HG03159 (cell line): ENCODE data around the gene CHL1.

Experiments
- ATAC-seq: cut with Tn5 transposase; IDR thresholded peaks from one replicate; pipeline ENCODE4 v1.9.1; 2021; ENCODE audit warnings: mild to moderate bottlenecking, moderate library complexity; ENCODE audit not compliant: unreplicated experiment

Gene CHL1

GRCh38 chr3:458653-459310 is 262.2 kb downstream of the CHL1 start:
- ATAC-seq: no peak
